HTERT RPE-1 (cell line): Measurements from ENCODE around the gene RNASEH1.

Experiments
- in situ Hi-C: fragments of 300-500 bp; cut with MboI; formaldehyde crosslinking; loops from 4 replicates; pipeline ENCODE4 v1.14.3; 2020; ENCODE audit warnings: low sequenced_read_pairs

The RNASEH1 gene

GRCh38 chr2:3563521-3563976, 5.4 kb upstream of the RNASEH1 start:
- in situ Hi-C loops = no loop called here

GRCh38 chr2:3557639-3558204, 411 bp downstream of the RNASEH1 start:
- in situ Hi-C loops = no loop called here

DNA sequence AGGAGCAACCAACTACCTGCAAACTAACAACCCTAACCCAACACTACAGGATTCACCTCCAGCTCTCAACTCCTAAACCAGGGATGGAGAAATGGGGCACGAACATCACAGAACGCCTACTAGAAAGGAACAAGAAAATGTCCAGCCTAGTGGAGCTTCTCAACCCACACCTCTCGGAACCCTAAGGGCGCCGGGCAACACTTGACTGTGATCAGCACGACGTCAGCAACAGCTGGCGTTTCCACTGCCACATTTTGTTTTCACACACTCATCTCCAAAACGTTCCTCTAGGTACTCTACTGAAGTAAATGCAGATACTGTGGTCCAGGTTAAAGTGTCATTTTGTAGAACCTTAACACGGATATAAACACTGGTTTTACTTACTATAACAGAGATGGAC, 4.2 kb downstream of the RNASEH1 start:
- in situ Hi-C loops = no loop called here

GRCh38 chr2:3547915-3548314, 10.2 kb downstream of the RNASEH1 start:
- in situ Hi-C loops = no loop called here

DNA sequence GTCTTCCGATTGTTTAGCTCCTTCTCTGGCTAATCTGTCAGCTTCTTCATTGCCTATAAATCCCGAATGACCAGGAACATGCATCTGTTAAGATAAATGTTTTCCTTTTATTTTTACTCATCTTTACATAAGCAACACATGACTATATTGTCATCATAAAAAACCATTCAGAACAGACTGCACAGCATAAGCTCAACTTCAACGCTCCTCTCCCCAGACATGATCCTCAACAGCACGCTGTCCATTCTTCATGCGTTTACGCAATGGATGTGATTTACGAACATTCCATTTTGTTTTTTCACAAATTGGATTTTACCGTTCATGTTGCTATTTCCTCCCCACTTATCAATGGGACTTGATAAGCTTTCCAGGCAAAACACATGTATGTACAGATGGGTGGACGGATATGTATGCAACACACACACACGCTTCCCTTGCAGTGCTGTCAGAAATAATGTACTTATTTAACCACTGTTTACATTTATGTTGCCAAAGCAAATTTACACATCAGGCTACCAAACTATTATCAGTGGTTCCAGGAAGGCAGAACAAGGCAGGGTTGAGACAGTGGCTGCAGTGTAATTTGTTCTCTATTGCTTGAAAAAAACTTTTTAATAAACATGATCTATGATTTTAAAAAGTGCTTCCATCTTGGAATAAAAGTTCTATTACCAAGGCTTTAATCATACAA, 12.2 kb downstream of the RNASEH1 start:
- in situ Hi-C loops = no loop called here

- in situ Hi-C loops = no loop called here
These were observed 15.0 kb downstream of the RNASEH1 start for GRCh38 chr2:3543023-3543683.

DNA sequence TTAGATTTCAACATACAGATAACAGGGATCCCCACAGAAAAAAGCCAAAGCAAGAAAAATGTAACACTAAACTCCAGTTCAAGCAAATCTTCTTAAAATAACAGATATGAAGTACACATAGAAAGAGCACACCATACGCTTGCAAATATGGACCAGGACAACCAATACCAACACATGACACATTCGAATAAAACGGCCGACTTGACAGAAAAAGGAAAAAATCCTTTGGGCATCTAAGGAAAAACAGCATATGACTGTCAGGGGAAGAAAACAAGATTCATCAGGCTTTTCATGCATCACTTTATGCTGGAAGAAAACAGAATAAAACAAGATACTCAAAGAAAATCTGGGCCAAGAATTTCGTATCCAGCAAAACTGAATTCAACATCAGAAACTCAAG, 16.0 kb downstream of the RNASEH1 start:
- in situ Hi-C loops = no loop called here

GRCh38 chr2:3539836-3540235, 18.3 kb downstream of the RNASEH1 start:
- in situ Hi-C loops = no loop called here

DNA sequence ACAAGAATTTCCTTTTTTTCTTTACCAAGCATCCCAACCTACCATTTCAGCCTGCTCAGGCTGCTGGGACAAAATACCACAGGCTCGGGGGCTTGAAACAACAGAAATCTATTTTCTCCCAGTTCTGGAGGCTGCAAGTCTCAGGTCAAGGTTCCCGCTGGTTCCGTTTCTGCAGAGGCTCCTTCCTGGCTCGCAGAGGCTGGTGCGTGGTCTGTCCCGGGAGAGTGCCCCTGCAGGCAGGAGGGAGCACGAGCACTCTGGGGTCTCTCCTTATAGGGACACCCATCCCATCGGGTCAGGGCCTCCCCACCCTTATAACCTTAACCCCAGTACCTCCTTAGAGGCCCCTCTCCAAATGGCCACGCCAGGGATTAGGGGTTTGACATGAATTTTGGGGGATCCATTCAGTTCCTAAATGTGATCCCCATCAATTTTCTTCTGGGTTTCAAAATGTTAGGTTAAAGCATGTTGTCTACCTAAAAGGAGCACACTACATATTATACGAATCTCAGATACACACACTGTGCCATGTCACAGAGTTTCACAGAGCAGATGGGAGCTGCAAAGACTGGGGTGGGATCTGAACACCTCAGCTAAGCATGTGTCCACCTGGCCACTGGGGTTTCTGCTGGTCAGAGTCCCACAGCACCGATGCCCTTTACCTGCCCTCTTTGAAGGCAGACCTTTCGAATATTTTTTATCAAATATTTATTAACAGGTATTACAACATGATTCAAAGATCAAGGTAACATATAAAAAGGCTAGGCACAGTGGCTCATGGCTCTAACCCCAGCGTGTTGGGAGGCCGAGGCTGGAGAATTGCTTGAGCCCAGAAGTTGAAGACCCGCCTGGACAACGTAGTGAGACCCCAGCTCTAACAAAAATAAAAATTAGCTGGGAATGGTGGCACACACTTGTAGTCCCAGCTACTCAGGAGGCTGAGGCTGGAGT, 21.2 kb downstream of the RNASEH1 start:
- in situ Hi-C loops = no loop called here

GRCh38 chr2:3535794-3536681, 22.1 kb downstream of the RNASEH1 start:
- in situ Hi-C loops = no loop called here

GRCh38 chr2:3535467-3535793, 22.7 kb downstream of the RNASEH1 start:
- in situ Hi-C loops = no loop called here

DNA sequence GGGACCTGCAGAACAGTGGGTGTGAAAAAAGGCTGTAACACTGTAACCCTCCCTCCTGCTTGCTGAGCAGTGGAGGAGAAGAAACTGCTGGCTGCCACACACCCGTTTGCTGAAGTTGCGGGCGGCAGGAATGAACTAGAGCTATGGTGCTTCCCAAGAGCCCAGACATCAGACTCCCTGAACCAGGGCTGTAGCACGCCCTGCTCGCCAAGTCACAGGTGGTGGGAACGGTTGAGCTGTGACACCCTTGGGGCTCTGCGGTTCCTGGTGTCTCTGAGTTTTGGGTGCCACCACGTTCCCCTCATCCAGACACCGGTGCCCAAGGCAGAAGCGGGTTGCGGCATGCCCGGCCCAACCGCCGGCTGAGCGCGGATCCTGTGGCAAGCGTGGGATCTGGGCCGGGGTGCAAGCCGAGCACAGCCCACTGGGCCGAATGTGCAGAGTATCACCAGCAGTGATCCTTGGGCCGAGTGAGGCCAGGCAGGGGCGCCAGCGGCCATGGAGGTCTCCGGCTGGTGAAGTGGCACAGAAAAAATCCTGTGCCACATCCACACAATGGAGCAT, 23.8 kb downstream of the RNASEH1 start:
- in situ Hi-C loops = no loop called here

DNA sequence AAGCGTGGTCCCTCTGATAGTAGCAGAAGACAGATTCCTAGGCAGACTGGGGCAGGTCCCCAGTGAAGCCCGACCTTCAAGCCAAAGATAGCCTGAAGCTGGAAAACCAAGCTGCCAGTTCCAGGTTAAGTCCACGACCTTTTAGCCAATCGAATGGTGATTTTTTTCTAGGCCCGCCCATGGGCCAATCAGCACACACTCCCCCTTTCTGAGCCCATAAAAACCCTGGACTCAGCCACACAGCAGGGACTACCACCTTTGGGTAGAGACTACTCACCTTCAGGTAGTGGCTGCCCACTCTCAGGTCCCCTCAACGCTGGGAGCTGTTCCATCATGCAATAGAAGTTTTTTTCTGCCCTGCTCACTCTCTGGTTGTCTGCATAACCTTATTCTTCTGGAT, 24.3 kb downstream of the RNASEH1 start:
- in situ Hi-C loops = no loop called here

- in situ Hi-C loops = no loop called here
These were observed 25.2 kb downstream of the RNASEH1 start for GRCh38 chr2:3532941-3533340.

- in situ Hi-C loops = no loop called here
These were observed 28.7 kb downstream of the RNASEH1 start for GRCh38 chr2:3529316-3530025.

DNA sequence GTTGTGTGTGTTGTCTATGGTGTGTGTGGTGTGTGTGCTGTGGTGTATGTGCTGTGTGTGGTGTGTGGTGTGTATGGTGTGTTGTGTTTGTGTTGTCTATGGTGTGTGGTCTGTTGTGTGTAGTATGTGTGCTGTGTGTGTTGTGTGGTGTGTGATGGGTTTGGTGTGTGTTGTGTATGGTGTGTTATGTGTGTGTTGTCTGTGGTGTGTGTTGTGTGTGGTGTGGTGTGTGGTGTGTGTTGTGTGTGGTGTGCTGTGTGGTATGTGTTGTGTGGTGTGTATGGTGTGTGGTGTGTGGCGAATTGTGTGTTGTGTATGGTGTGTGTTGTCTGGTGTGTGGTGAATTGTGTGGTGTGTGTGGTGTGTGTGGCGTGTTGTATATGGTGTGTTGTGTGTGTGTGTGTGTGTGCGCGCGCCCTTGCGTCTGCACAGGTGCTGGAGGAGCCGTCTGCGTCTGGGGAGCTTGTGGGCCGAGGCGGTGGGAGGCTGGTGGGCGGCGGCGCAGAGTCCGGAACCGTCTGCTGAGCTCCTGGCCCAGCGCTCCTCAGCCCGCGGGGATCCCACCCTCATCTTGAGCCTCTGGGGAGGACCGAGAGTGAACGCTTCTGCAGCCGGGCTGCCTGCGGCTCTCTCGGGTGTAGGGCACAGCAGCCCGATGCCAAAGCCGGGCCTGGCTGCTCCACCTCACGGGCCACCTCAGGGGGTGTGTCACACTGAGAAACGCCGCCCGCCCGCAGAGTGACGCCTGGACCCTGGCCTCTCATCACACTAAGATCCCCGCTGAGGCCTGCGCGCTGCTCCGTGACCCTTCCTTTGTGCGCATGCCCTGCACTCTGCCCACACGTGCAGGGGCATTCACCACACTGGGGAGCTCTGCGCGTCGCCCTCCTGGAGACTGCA, 30.0 kb downstream of the RNASEH1 start:
- in situ Hi-C loops = no loop called here

GRCh38 chr2:3526871-3527270, 31.3 kb downstream of the RNASEH1 start:
- in situ Hi-C loops = no loop called here

GRCh38 chr2:3523551-3524041, 34.5 kb downstream of the RNASEH1 start:
- in situ Hi-C loops = no loop called here
